GM12878 (cell line): ENCODE data around the gene TMEM272.

Experiments used
- ATF2 ChIP-seq: IDR thresholded peaks from 2 replicates; pipeline ENCODE4 v1.6.1; 2012; ENCODE audit warnings: low read length, inconsistent platforms
- ATF3 ChIP-seq: IDR thresholded peaks from 2 replicates; pipeline ENCODE4 v1.6.1; 2011; ENCODE audit warnings: low read depth, mild to moderate bottlenecking, low read length, moderate library complexity, borderline replicate concordance; ENCODE audit errors: extremely low read depth
- CTCF ChIP-seq, 3 experiments: IDR thresholded peaks in 2 of 3; conservative IDR thresholded peaks in 1 of 3; 2 replicates each; pipeline ENCODE4 v1.5.1; 2011; ENCODE audit warnings: low read depth in 3 of 3, low read length in 3 of 3, mild to moderate bottlenecking in 3 of 3, control low read depth in 2 of 3, moderate library complexity in 2 of 3, inconsistent platforms in 1 of 3, mixed read lengths in 1 of 3; ENCODE audit not compliant: control insufficient read depth in 2 of 3, insufficient read depth in 1 of 3; ENCODE audit errors: extremely low read depth in 1 of 3
- EP300 ChIP-seq, 2 experiments: fragments of 150-350 bp in 1 of 2; IDR thresholded peaks; 2 replicates each; pipeline ENCODE4 v1.6.1; 2011 to 2012; ENCODE audit warnings: low read depth in 2 of 2, low read length in 2 of 2, borderline replicate concordance in 1 of 2, improper control_type of control experiment in 1 of 2, inconsistent platforms in 1 of 2; ENCODE audit not compliant: control insufficient read depth in 1 of 2
- NBN ChIP-seq: fragments of 450-650 bp; IDR thresholded peaks from 2 replicates; pipeline ENCODE4 v1.6.1; 2016
- POLR2A ChIP-seq: IDR thresholded peaks from 2 replicates; pipeline ENCODE4 v1.6.1; 2011; ENCODE audit warnings: low read depth, mild to moderate bottlenecking, low read length
- POLR2AphosphoS5 ChIP-seq: IDR thresholded peaks from 2 replicates; pipeline ENCODE4 v1.6.1; 2011; ENCODE audit warnings: mild to moderate bottlenecking, low read length, inconsistent platforms
- RAD21 ChIP-seq: IDR thresholded peaks from 2 replicates; pipeline ENCODE4 v1.6.1; 2011; ENCODE audit warnings: mild to moderate bottlenecking, low read depth, low read length, moderate library complexity; ENCODE audit not compliant: insufficient read depth
- ZNF24 ChIP-seq: fragments of 450-650 bp; IDR thresholded peaks from 2 replicates; pipeline ENCODE4 v1.6.1; 2017; ENCODE audit warnings: antibody characterized with exemption, mild to moderate bottlenecking

- TF ChIP-seq POLR2A = no peak
- TF ChIP-seq ATF3 = no peak
- TF ChIP-seq EP300 (IDR thresholded peaks at IDR 0.05; ENCODE audit: borderline replicate concordance in 1 of 2, control insufficient read depth in 1 of 2, low read depth in 2 of 2, low read length in 2 of 2) = no peak
- no peak for TF ChIP-seq ZNF24
- no peak for TF ChIP-seq CTCF (IDR thresholded peaks at IDR 0.05 in 2 of 3, conservative IDR thresholded peaks at IDR 0.05 in 1 of 3; ENCODE audit: control insufficient read depth in 2 of 3, extremely low read depth in 1 of 3, insufficient read depth in 1 of 3, low read depth in 3 of 3, low read length in 3 of 3)
- TF ChIP-seq POLR2AphosphoS5 = no peak
- TF ChIP-seq NBN = no peak
- TF ChIP-seq ATF2 = no peak
- no peak for TF ChIP-seq RAD21
Measured at GRCh38 chr13:51856027-51856736, 11.2 kb upstream of the TMEM272 start.
